Neural cell (in vitro differentiated cells): Measurements from ENCODE around the gene ATG7.

Experiments used
- CTCF ChIP-seq: fragments of 450-650 bp; IDR thresholded peaks from 2 replicates; pipeline ENCODE4 v1.5.1; 2014; ENCODE audit warnings: antibody characterized with exemption, mild to moderate bottlenecking, moderate library complexity; ENCODE audit not compliant: poor library complexity, severe bottlenecking
- EP300 ChIP-seq: fragments of 450-650 bp; conservative IDR thresholded peaks from 2 replicates; pipeline ENCODE4 v1.6.1; 2014; ENCODE audit warnings: antibody characterized with exemption, mild to moderate bottlenecking, moderate library complexity; ENCODE audit not compliant: poor library complexity, severe bottlenecking
- EZH2 ChIP-seq: fragments of 200-600, 300-800 bp; shearing (Covaris generic), sonication (generic); IDR thresholded peaks from 2 replicates; pipeline ENCODE4 v1.6.1; 2014; ENCODE audit warnings: antibody characterized with exemption, low read length, borderline replicate concordance, mild to moderate bottlenecking; ENCODE audit not compliant: insufficient read depth, poor library complexity, severe bottlenecking
- POLR2AphosphoS5 ChIP-seq: IDR thresholded peaks from 2 replicates; pipeline ENCODE4 v1.6.1; 2012
- TAF1 ChIP-seq: IDR thresholded peaks from 2 replicates; pipeline ENCODE4 v1.6.1; 2012; ENCODE audit warnings: low read depth
- TF ChIP-seq, protein P1 (sequence below): IDR thresholded peaks from 2 replicates; pipeline ENCODE4 v1.6.1; 2012; ENCODE audit warnings: borderline replicate concordance

DNA sequence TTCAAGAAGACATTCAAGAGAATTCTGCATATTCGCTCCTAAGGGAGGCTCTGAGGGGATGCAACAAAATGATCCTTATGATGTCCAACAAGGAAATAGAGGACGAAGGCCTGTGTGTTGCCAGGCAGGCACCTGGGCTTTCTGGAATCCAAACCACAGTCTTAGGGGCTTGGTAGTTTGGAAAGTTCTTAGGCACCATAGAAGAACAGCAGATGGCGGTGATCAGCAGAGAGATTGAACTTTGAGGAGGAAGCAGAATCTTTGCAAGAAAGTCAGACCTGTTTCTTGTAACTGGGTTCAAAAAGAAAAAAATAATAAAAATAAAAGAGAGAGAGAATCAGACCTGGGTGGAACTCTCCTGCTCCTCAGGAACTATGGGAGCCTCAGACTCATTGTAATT, 11.7 kb upstream of the ATG7 start:
- TF ChIP-seq EZH2 = no peak
- no peak for TF ChIP-seq CTCF
- TF ChIP-seq, protein P1, sequence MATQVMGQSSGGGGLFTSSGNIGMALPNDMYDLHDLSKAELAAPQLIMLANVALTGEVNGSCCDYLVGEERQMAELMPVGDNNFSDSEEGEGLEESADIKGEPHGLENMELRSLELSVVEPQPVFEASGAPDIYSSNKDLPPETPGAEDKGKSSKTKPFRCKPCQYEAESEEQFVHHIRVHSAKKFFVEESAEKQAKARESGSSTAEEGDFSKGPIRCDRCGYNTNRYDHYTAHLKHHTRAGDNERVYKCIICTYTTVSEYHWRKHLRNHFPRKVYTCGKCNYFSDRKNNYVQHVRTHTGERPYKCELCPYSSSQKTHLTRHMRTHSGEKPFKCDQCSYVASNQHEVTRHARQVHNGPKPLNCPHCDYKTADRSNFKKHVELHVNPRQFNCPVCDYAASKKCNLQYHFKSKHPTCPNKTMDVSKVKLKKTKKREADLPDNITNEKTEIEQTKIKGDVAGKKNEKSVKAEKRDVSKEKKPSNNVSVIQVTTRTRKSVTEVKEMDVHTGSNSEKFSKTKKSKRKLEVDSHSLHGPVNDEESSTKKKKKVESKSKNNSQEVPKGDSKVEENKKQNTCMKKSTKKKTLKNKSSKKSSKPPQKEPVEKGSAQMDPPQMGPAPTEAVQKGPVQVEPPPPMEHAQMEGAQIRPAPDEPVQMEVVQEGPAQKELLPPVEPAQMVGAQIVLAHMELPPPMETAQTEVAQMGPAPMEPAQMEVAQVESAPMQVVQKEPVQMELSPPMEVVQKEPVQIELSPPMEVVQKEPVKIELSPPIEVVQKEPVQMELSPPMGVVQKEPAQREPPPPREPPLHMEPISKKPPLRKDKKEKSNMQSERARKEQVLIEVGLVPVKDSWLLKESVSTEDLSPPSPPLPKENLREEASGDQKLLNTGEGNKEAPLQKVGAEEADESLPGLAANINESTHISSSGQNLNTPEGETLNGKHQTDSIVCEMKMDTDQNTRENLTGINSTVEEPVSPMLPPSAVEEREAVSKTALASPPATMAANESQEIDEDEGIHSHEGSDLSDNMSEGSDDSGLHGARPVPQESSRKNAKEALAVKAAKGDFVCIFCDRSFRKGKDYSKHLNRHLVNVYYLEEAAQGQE = no peak
- no peak for TF ChIP-seq TAF1
- TF ChIP-seq EP300 = no peak
- TF ChIP-seq POLR2AphosphoS5 = no peak
